K562 (cell line): ENCODE measurements around the gene SKOR1. TPM values are rescaled to one million over a fixed set of nuclear protein-coding genes. Genes with fewer than 3 reads are reported as not detected.

ENCODE experiments used
- ATAC-seq: fragments of 200-7000 bp; cut with Tn5 transposase; 3 replicates; pipeline ENCODE4 v1.9.1; 2020; ENCODE audit warnings: moderate library complexity
- BruUV-seq: library from RNA; stranded (reverse); fragments of 400-500 nt; replicated peaks from 2 replicates; lab custom pipeline; 2021; lab: Mats Ljungman, UMichigan
- CTCF ChIA-PET: fragments of 300-600 bp; formaldehyde crosslinking; extraction: SDS; loops from one replicate; lab custom pipeline; 2021; ENCODE audit warnings: low intra/inter-chr PET ratio; lab: Yijun Ruan, JAX
- POLR2A ChIA-PET: fragments of 300-600, 350-650 bp; sonication (Branson Sonifier 250); formaldehyde crosslinking; extraction: SDS; loops from one replicate; lab custom pipeline; 2021; ENCODE audit warnings: antibody characterized with exemption, inconsistent platforms; lab: Yijun Ruan, JAX
- DNase-seq, 4 experiments: peaks; one replicate each; pipeline versions ENCODE4 v3.0.0 to v3.0.0-alpha.2; 2011 to 2018; ENCODE audit warnings: low spot score in 3 of 4, mixed read lengths in 3 of 4; ENCODE audit errors: extremely low read depth in 1 of 4
- FAIRE-seq: peaks from 2 replicates; lab custom pipeline; 2011; peaks lifted over from hg19 to GRCh38; lab: Jason Lieb, UNC
- H2AFZ ChIP-seq: 2 replicates; pipeline ENCODE4 v1.6.0; 2011; ENCODE audit warnings: low read depth, low read length, control low read depth, inconsistent platforms
- H3K27ac ChIP-seq: fragments of 200-600 bp; 3 replicates; pipeline ENCODE4 v1.8.0; 2011; ENCODE audit warnings: low read depth, mild to moderate bottlenecking, control low read depth, inconsistent platforms, low read length, moderate library complexity, mixed read lengths; ENCODE audit errors: extremely low read depth
- H3K27me3 ChIP-seq, 2 experiments: fragments of 300-600 bp in 1 of 2; 2 replicates in 1 of 2; 3 replicates in 1 of 2; pipeline versions ENCODE4 v1.6.0 to v1.8.0; 2011; ENCODE audit warnings: inconsistent platforms in 2 of 2, low read length in 2 of 2, mild to moderate bottlenecking in 1 of 2, mixed read lengths in 1 of 2, moderate library complexity in 1 of 2; ENCODE audit not compliant: control insufficient read depth in 2 of 2, insufficient read depth in 2 of 2
- H3K36me3 ChIP-seq: fragments of 300-600 bp; 3 replicates; pipeline ENCODE4 v1.8.0; 2011; ENCODE audit warnings: mild to moderate bottlenecking, low read length, inconsistent platforms; ENCODE audit not compliant: control insufficient read depth, insufficient read depth
- H3K4me1 ChIP-seq, 2 experiments: fragments of 200-600 bp in 1 of 2; replicated peaks in 1 of 2; 2 replicates in 1 of 2; 3 replicates in 1 of 2; pipeline versions ENCODE4 v1.5.1 to v1.8.0; 2011; ENCODE audit warnings: inconsistent platforms in 2 of 2, low read length in 2 of 2, mild to moderate bottlenecking in 1 of 2, mixed read lengths in 1 of 2, moderate library complexity in 1 of 2; ENCODE audit not compliant: control insufficient read depth in 2 of 2, insufficient read depth in 2 of 2
- H3K4me2 ChIP-seq: 2 replicates; pipeline ENCODE4 v1.6.1; 2011; ENCODE audit warnings: low read length, control low read depth, inconsistent platforms, mixed read lengths; ENCODE audit not compliant: insufficient read depth
- H3K4me3 ChIP-seq: fragments of 200-600 bp; sonication (generic), shearing (Covaris generic); 2 replicates; pipeline ENCODE4 v1.5.1; 2016; ENCODE audit warnings: control low read depth, inconsistent platforms
- H3K79me2 ChIP-seq: fragments of 200-600 bp; 3 replicates; pipeline ENCODE4 v1.8.0; 2011; ENCODE audit warnings: low read length, inconsistent platforms; ENCODE audit not compliant: control insufficient read depth, insufficient read depth
- H3K9ac ChIP-seq, 2 experiments: 2 replicates each; pipeline versions ENCODE4 v1.6.0 to v1.6.1; 2011; ENCODE audit warnings: low read depth in 2 of 2, low read length in 2 of 2, control low read depth in 1 of 2, inconsistent platforms in 1 of 2, mild to moderate bottlenecking in 1 of 2, mixed read lengths in 1 of 2; ENCODE audit not compliant: insufficient read depth in 1 of 2
- H3K9me1 ChIP-seq: one replicate; pipeline ENCODE4 v1.6.0; 2011; ENCODE audit warnings: inconsistent platforms, mild to moderate bottlenecking, low read length, moderate library complexity; ENCODE audit not compliant: control insufficient read depth, insufficient read depth
- H3K9me3 ChIP-seq: replicated peaks from 2 replicates; pipeline ENCODE4 v1.5.1; 2011; ENCODE audit warnings: low read depth, low read length, inconsistent platforms; ENCODE audit not compliant: control insufficient read depth, insufficient read depth
- H4K20me1 ChIP-seq: replicated peaks from 2 replicates; pipeline ENCODE4 v1.6.1; 2011; ENCODE audit warnings: low read length, inconsistent platforms, mixed read lengths; ENCODE audit not compliant: control insufficient read depth, insufficient read depth
- ARID2 ChIP-seq: fragments of 450-650 bp; IDR thresholded peaks from 2 replicates; pipeline ENCODE4 v1.6.1; 2017; ENCODE audit warnings: antibody characterized with exemption, mild to moderate bottlenecking
- E2F3 ChIP-seq: fragments of 250-450 bp; sonication (Bioruptor Pico); IDR thresholded peaks from 2 replicates; pipeline ENCODE4 v1.4.0; 2020; ENCODE audit warnings: mild to moderate bottlenecking
- HNRNPLL ChIP-seq: fragments of 200-400 bp; formaldehyde crosslinking; IDR thresholded peaks from 2 replicates; pipeline ENCODE4 v1.6.1; 2017; ENCODE audit warnings: low read length, low read depth, mild to moderate bottlenecking; ENCODE audit not compliant: poor library complexity, severe bottlenecking
- KLF6 ChIP-seq: fragments of 250-450 bp; sonication (Bioruptor Pico); IDR thresholded peaks from 2 replicates; pipeline ENCODE4 v1.4.0; 2020; ENCODE audit warnings: mild to moderate bottlenecking, moderate library complexity, borderline replicate concordance
- MAFF ChIP-seq: IDR thresholded peaks from 2 replicates; pipeline ENCODE4 v1.6.1; 2012; ENCODE audit warnings: low read length, improper control_type of control experiment
- MTF1 ChIP-seq: fragments of 250-450 bp; sonication (Bioruptor Pico); IDR thresholded peaks from 2 replicates; pipeline ENCODE4 v1.9.0; 2021; ENCODE audit warnings: moderate library complexity, mild to moderate bottlenecking, inconsistent platforms, borderline replicate concordance
- POLR2A ChIP-seq: fragments of 450-650 bp; conservative IDR thresholded peaks from 2 replicates; pipeline ENCODE4 v1.6.1; 2016
- SMAD1 ChIP-seq: fragments of 150-350 bp; IDR thresholded peaks from 2 replicates; pipeline ENCODE4 v1.6.1; 2014; ENCODE audit warnings: low read length, low read depth; ENCODE audit not compliant: partially characterized antibody
- ZNF224 ChIP-seq: sonication (generic); formaldehyde crosslinking; IDR thresholded peaks from 2 replicates; pipeline ENCODE4 v1.8.0; 2022; ENCODE audit warnings: mild to moderate bottlenecking, missing genetic modification reagents
- ZNF699 ChIP-seq: fragments of 250-450 bp; sonication (Bioruptor Pico); IDR thresholded peaks from 2 replicates; pipeline ENCODE4 v1.8.0; 2021; ENCODE audit warnings: mild to moderate bottlenecking, moderate library complexity; ENCODE audit not compliant: insufficient replicate concordance
- WGBS: fragments of 100-300 bp; shearing (Covaris generic); methylation state at CpG from one replicate; pipeline ENCODE4 v1.1.6; 2016; ENCODE audit warnings: low coverage, mixed read lengths; ENCODE audit not compliant: insufficient coverage; ENCODE audit errors: missing lambda C conversion rate; 5-methylcytosine and 5-hydroxymethylcytosine counted together
- in situ Hi-C: fragments of 300-500 bp; cut with MboI; formaldehyde crosslinking; loops from 4 replicates; pipeline ENCODE4 v1.15.0; 2018; ENCODE audit warnings: inconsistent platforms, mixed read lengths
- intact Hi-C: fragments of 100-400 bp; cut with micrococcal nuclease; formaldehyde crosslinking; loops from 2 replicates; pipeline ENCODE4 v1.14.2; 2022
- polyA plus RNA-seq, 8 experiments: library from polyadenylated mRNA; depleted of rRNA in 4 of 8; stranded (reverse) in 5 of 8; unstranded in 3 of 8; fragments of >200 nt; fragmentation: Nextera tagmentation in 2 of 8; fragmentation: Illumina TruSeq in 1 of 8; extraction: Ambion mirVana in 2 of 8; extraction: Trizol in 1 of 8; gene quantifications; 2 replicates each; pipeline versions ENCODE4 v1.2.1 to v1.2.3, GENCODE V29; 2011 to 2014; ENCODE audit warnings: inconsistent platforms in 1 of 8, missing spikeins in 1 of 8
- total RNA-seq, 7 experiments: library from RNA; depleted of rRNA in 6 of 7; stranded (reverse); fragments of >200 nt in 6 of 7; fragmentation: Illumina TruSeq in 2 of 7; extraction: Trizol in 2 of 7; gene quantifications; 2 replicates each; pipeline versions ENCODE4 v1.2.1 to v1.2.3, GENCODE V29; 2011 to 2021; ENCODE audit warnings: low replicate concordance in 1 of 7
- TF ChIP-seq, protein P1 (sequence below), 2 experiments: fragments of 450-650 bp; formaldehyde crosslinking in 1 of 2; IDR thresholded peaks; 2 replicates each; pipeline versions ENCODE4 v1.4.0 to v1.6.1; 2014 to 2020; ENCODE audit warnings: mild to moderate bottlenecking in 2 of 2, borderline replicate concordance in 1 of 2, low read depth in 1 of 2
- TF ChIP-seq, protein P2 (sequence below), 2 experiments: fragments of 250-450 bp in 1 of 2; fragments of 450-650 bp in 1 of 2; sonication (Bioruptor Pico) in 1 of 2; IDR thresholded peaks; 2 replicates each; pipeline versions ENCODE4 v1.6.1 to v1.8.0; 2016 to 2021; ENCODE audit warnings: mild to moderate bottlenecking in 2 of 2, moderate library complexity in 2 of 2, missing compliant biosample characterization in 1 of 2, missing genetic modification characterization in 1 of 2
- TF ChIP-seq, protein P3 (sequence below), 2 experiments: IDR thresholded peaks; 2 replicates each; pipeline ENCODE4 v1.6.1; 2011; ENCODE audit warnings: borderline replicate concordance in 1 of 2, control low read depth in 1 of 2, low read depth in 1 of 2, low read length in 1 of 2, mild to moderate bottlenecking in 1 of 2, mixed read lengths in 1 of 2, moderate library complexity in 1 of 2; ENCODE audit not compliant: insufficient read depth in 1 of 2, insufficient read length in 1 of 2, poor library complexity in 1 of 2, severe bottlenecking in 1 of 2; ENCODE audit errors: extremely low read depth in 1 of 2

Gene SKOR1
- total and polyA plus RNA-seq, 9 of the 15 experiments (the other 6 are each of a cell fraction or from before 2014, with no cell fraction given) = 0.04 to 0.41 (median 0.09) TPM; not detected in 3

DNA sequence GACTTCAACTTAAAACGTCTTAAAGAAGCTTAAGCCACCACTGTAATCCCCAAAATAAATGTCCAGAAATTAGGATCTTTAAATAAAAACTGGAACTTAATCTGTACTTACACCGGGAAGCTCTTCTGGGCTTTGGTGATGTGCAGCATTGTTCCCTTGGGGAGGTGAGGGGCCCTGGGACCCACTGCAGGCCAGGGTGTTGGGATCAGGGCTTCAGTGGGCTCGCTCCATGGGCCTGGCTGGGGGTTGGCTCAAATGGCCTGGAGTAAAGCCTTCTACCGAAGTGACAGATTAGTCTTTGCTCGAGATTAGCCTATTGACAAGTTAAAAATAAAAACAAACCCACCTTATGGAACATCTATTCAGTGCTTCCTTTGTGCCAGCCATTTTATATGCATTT is 20.7 kb downstream of the SKOR1 start:
- intact Hi-C loops = no loop called here
- no peaks in the 10 kb centered on the region for H3K9me1 ChIP-seq
- CTCF ChIA-PET = no interaction called here
- TF ChIP-seq ZNF224 (CRISPR knock-in tag) (no peak), SMAD1 (no peak), KLF6 (no peak), ZNF699 (CRISPR knock-in tag) (no peak), MAFF (no peak), E2F3 (CRISPR knock-in tag) (no peak), ARID2 (no peak), POLR2A (no peak), MTF1 (CRISPR knock-in tag) (no peak), HNRNPLL (no peak)
- TF ChIP-seq, protein P1, sequence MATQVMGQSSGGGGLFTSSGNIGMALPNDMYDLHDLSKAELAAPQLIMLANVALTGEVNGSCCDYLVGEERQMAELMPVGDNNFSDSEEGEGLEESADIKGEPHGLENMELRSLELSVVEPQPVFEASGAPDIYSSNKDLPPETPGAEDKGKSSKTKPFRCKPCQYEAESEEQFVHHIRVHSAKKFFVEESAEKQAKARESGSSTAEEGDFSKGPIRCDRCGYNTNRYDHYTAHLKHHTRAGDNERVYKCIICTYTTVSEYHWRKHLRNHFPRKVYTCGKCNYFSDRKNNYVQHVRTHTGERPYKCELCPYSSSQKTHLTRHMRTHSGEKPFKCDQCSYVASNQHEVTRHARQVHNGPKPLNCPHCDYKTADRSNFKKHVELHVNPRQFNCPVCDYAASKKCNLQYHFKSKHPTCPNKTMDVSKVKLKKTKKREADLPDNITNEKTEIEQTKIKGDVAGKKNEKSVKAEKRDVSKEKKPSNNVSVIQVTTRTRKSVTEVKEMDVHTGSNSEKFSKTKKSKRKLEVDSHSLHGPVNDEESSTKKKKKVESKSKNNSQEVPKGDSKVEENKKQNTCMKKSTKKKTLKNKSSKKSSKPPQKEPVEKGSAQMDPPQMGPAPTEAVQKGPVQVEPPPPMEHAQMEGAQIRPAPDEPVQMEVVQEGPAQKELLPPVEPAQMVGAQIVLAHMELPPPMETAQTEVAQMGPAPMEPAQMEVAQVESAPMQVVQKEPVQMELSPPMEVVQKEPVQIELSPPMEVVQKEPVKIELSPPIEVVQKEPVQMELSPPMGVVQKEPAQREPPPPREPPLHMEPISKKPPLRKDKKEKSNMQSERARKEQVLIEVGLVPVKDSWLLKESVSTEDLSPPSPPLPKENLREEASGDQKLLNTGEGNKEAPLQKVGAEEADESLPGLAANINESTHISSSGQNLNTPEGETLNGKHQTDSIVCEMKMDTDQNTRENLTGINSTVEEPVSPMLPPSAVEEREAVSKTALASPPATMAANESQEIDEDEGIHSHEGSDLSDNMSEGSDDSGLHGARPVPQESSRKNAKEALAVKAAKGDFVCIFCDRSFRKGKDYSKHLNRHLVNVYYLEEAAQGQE (IDR thresholded peaks at IDR 0.05; ENCODE audit: borderline replicate concordance) = no peak
- TF ChIP-seq, protein P1 (CRISPR knock-in tag; IDR thresholded peaks at IDR 0.05; ENCODE audit: low read depth) = no peak
- TF ChIP-seq, protein P2, sequence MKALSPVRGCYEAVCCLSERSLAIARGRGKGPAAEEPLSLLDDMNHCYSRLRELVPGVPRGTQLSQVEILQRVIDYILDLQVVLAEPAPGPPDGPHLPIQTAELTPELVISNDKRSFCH (CRISPR knock-in tag; IDR thresholded peaks at IDR 0.05) = no peak
- TF ChIP-seq, protein P2 (tag; IDR thresholded peaks at IDR 0.05) = no peak
- TF ChIP-seq, protein P3, sequence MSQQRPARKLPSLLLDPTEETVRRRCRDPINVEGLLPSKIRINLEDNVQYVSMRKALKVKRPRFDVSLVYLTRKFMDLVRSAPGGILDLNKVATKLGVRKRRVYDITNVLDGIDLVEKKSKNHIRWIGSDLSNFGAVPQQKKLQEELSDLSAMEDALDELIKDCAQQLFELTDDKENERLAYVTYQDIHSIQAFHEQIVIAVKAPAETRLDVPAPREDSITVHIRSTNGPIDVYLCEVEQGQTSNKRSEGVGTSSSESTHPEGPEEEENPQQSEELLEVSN (IDR thresholded peaks at IDR 0.05; ENCODE audit: borderline replicate concordance in 1 of 2, extremely low read depth in 1 of 2, insufficient read depth in 1 of 2, insufficient read length in 1 of 2, low read depth in 1 of 2, low read length in 1 of 2, poor library complexity in 1 of 2, severe bottlenecking in 1 of 2) = no peak

More for the DNA sequence above, 20.7 kb downstream of the SKOR1 start:
- no peak overlapping the region for H3K9ac ChIP-seq
- H3K9me3 ChIP-seq = no peaks in the 10 kb centered on the region
- in situ Hi-C loops = no loop called here
- peaks cover 14 to 15% of the 10 kb centered on the region in 2 experiments; a peak in 4 of 5 replicates for H3K4me1 ChIP-seq
- no peak for ATAC-seq
- no peak overlapping the region for H3K27ac ChIP-seq
- H3K4me3 ChIP-seq = no peak overlapping the region
- no TSS peak for BruUV-seq
- H2AFZ ChIP-seq = no peak overlapping the region
- H3K79me2 ChIP-seq = no peaks in the 10 kb centered on the region
- H3K27me3 ChIP-seq = no peaks in the 10 kb centered on the region
- no peaks in the 10 kb centered on the region for H4K20me1 ChIP-seq
- WGBS = 47% methylated on average over 5 of the region's 5 CpGs
- DNase-seq = no peak
- no peak for FAIRE-seq
- no peak overlapping the region for H3K4me2 ChIP-seq
- H3K36me3 ChIP-seq = no peaks in the 10 kb centered on the region
- POLR2A ChIA-PET = no interaction called here
